ENCODE measurements around the gene RAB7A. TPM values are rescaled to one million over a fixed set of nuclear protein-coding genes. Genes with fewer than 3 reads are reported as not detected.

RAB7A gene
- total RNA-seq, 1 donor from 2014 or later: 319 TPM

- peaks cover 7% of the 10 kb centered on the region for H3K36me3 ChIP-seq (ENCODE audit: insufficient read depth, low read length)
- no peaks in the 10 kb centered on the region for H3K27me3 ChIP-seq (ENCODE audit: insufficient read depth, low read length)
- peaks cover 98% of the 10 kb centered on the region for H3K79me2 ChIP-seq (ENCODE audit: insufficient read depth, low read length)
- no peak overlapping the region for H3K4me3 ChIP-seq (ENCODE audit: insufficient read depth, low read depth, low read length)
- FAIRE-seq (no peak), DNase-seq (ENCODE audit: low read depth) (no peak)
- no peaks in the 10 kb centered on the region for H3K9me3 Mint-ChIP-seq (ENCODE audit: unreplicated experiment)
- H3K27ac ChIP-seq (ENCODE audit: low read depth, low read length): no peak overlapping the region
- H4K20me1 ChIP-seq (ENCODE audit: insufficient read depth, low read length): peaks cover 86% of the 10 kb centered on the region
- peaks cover 12% of the 10 kb centered on the region for H3K36me3 Mint-ChIP-seq (ENCODE audit: low read depth, unreplicated experiment)
- H3K4me1 ChIP-seq (ENCODE audit: insufficient read depth, low read length): no peaks in the 10 kb centered on the region
- no peak overlapping the region for H3K4me2 ChIP-seq (ENCODE audit: low read length)
- no peaks in the 10 kb centered on the region for H3K9me3 ChIP-seq (ENCODE audit: insufficient read depth, low read depth, low read length)
- H3K27me3 Mint-ChIP-seq (ENCODE audit: low read depth, unreplicated experiment): no peaks in the 10 kb centered on the region
- H3K4me3 Mint-ChIP-seq (ENCODE audit: unreplicated experiment): no peak overlapping the region
- H2AFZ ChIP-seq (ENCODE audit: low read depth, low read length): no peak overlapping the region
- no peak overlapping the region for H3K27ac Mint-ChIP-seq (ENCODE audit: unreplicated experiment)
- TF ChIP-seq CTCF (IDR thresholded peaks at IDR 0.05; ENCODE audit: insufficient read depth, low read depth, low read length): no peak
- no peak for TF ChIP-seq EZH2 (IDR thresholded peaks at IDR 0.05; ENCODE audit: insufficient read depth, low read length)
- peaks cover 4% of the 10 kb centered on the region for H3K4me1 Mint-ChIP-seq (ENCODE audit: low read depth, unreplicated experiment)
- H3K9ac ChIP-seq (ENCODE audit: low read length): no peak overlapping the region
Measured at GRCh38 chr3:128742821-128743594, 17.0 kb downstream of the RAB7A start.

DNA sequence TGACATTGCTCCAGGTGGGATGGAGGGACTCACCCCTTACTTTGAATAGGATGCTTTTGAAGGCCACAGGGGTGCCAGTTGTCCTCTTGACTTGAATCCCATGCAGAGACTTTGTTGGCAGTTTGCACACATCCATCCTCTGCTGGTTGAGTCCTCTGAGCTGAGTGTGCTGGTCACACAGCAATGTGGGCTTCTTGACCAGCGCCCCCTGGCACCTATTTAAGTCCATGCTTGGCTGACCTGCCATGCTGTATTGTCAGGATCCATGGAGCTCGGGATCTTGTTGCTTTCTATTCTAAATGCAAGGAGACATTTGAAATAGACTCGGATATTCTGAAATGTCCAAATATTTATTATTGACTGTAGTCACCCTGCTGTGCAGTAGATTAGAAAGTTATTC, 19.8 kb downstream of the RAB7A start:
- Mint-ChIP-seq H3K27ac (ENCODE audit: unreplicated experiment) (no peak overlapping the region), H3K4me1 (ENCODE audit: low read depth, unreplicated experiment) (peaks cover 14% of the 10 kb centered on the region), H3K4me3 (ENCODE audit: unreplicated experiment) (no peak overlapping the region), H3K36me3 (ENCODE audit: low read depth, unreplicated experiment) (peaks cover 20% of the 10 kb centered on the region), H3K9me3 (ENCODE audit: unreplicated experiment) (no peaks in the 10 kb centered on the region), H3K27me3 (ENCODE audit: low read depth, unreplicated experiment) (no peaks in the 10 kb centered on the region)
- no peak for DNase-seq (ENCODE audit: low read depth)
- peaks cover 87% of the 10 kb centered on the region for H4K20me1 ChIP-seq (ENCODE audit: insufficient read depth, low read length)
- no peaks in the 10 kb centered on the region for H3K9me3 ChIP-seq (ENCODE audit: insufficient read depth, low read depth, low read length)
- no peak for FAIRE-seq
- no peak overlapping the region for H3K4me3 ChIP-seq (ENCODE audit: insufficient read depth, low read depth, low read length)
- no peak overlapping the region for H3K27ac ChIP-seq (ENCODE audit: low read depth, low read length)
- no peak overlapping the region for H2AFZ ChIP-seq (ENCODE audit: low read depth, low read length)
- H3K36me3 ChIP-seq (ENCODE audit: insufficient read depth, low read length): peaks cover 7% of the 10 kb centered on the region
- no peak overlapping the region for H3K9ac ChIP-seq (ENCODE audit: low read length)
- H3K4me1 ChIP-seq (ENCODE audit: insufficient read depth, low read length): peaks cover 2% of the 10 kb centered on the region
- peaks cover 97% of the 10 kb centered on the region for H3K79me2 ChIP-seq (ENCODE audit: insufficient read depth, low read length)
- TF ChIP-seq EZH2 (IDR thresholded peaks at IDR 0.05; ENCODE audit: insufficient read depth, low read length): no peak
- TF ChIP-seq CTCF (IDR thresholded peaks at IDR 0.05; ENCODE audit: insufficient read depth, low read depth, low read length): no peak
- no peaks in the 10 kb centered on the region for H3K27me3 ChIP-seq (ENCODE audit: insufficient read depth, low read length)
- no peak overlapping the region for H3K4me2 ChIP-seq (ENCODE audit: low read length)

DNA sequence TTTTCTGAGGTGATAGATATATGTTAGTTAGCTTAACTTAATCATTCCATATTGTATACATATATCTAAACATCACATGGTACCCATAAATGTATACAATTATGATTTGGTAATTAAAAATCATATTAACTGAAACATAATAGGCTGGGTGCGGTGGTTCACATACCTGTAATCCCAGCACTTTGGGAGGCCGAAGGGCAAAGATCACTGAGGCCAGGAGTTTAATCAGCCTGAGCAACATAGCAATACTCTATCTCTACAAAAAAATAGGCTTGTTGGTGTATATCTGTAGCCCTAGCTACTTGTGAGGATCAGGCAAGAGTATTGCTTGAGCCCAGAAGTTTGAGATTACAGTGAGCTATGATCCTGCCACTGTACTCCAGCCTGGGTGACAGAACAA, 20.9 kb downstream of the RAB7A start:
- H3K4me2 ChIP-seq (ENCODE audit: low read length): no peak overlapping the region
- Mint-ChIP-seq H3K36me3 (ENCODE audit: low read depth, unreplicated experiment) (peaks cover 23% of the 10 kb centered on the region), H3K27ac (ENCODE audit: unreplicated experiment) (no peak overlapping the region), H3K4me1 (ENCODE audit: low read depth, unreplicated experiment) (peaks cover 14% of the 10 kb centered on the region), H3K27me3 (ENCODE audit: low read depth, unreplicated experiment) (no peaks in the 10 kb centered on the region), H3K9me3 (ENCODE audit: unreplicated experiment) (no peaks in the 10 kb centered on the region), H3K4me3 (ENCODE audit: unreplicated experiment) (no peak overlapping the region)
- peaks cover 2% of the 10 kb centered on the region for H3K4me1 ChIP-seq (ENCODE audit: insufficient read depth, low read length)
- peaks cover 7% of the 10 kb centered on the region for H3K36me3 ChIP-seq (ENCODE audit: insufficient read depth, low read length)
- DNase-seq (ENCODE audit: low read depth): no peak
- H3K79me2 ChIP-seq (ENCODE audit: insufficient read depth, low read length): peaks cover 97% of the 10 kb centered on the region
- H3K9ac ChIP-seq (ENCODE audit: low read length): no peak overlapping the region
- FAIRE-seq: no peak
- no peaks in the 10 kb centered on the region for H3K9me3 ChIP-seq (ENCODE audit: insufficient read depth, low read depth, low read length)
- H3K4me3 ChIP-seq (ENCODE audit: insufficient read depth, low read depth, low read length): no peak overlapping the region
- TF ChIP-seq CTCF (IDR thresholded peaks at IDR 0.05; ENCODE audit: insufficient read depth, low read depth, low read length) (no peak), EZH2 (IDR thresholded peaks at IDR 0.05; ENCODE audit: insufficient read depth, low read length) (no peak)
- H3K27ac ChIP-seq (ENCODE audit: low read depth, low read length): no peak overlapping the region
- H3K27me3 ChIP-seq (ENCODE audit: insufficient read depth, low read length): no peaks in the 10 kb centered on the region
- H4K20me1 ChIP-seq (ENCODE audit: insufficient read depth, low read length): peaks cover 88% of the 10 kb centered on the region
- no peak overlapping the region for H2AFZ ChIP-seq (ENCODE audit: low read depth, low read length)

Measured in astrocyte (in vitro differentiated cells and primary cell).